HepG2 (cell line): ENCODE measurements around the gene TEX14. TPM values are rescaled to one million over a fixed set of nuclear protein-coding genes. Genes with fewer than 3 reads are reported as not detected.

Experiments used
- ASH2L ChIP-seq: fragments of 300-600, 200-600 bp; sonication (generic); IDR thresholded peaks from 2 replicates; pipeline ENCODE4 v1.7.0; 2017; ENCODE audit warnings: low read depth, mild to moderate bottlenecking, moderate library complexity, mixed read lengths, low read length; ENCODE audit not compliant: insufficient read length
- CBX2 ChIP-seq, 2 experiments: fragments of 200-600 bp in 1 of 2; sonication (generic); formaldehyde crosslinking in 1 of 2; IDR thresholded peaks; 2 replicates each; pipeline versions ENCODE4 v1.7.0 to v1.8.1; 2018 to 2022; ENCODE audit warnings: low read depth in 2 of 2, low read length in 1 of 2, mild to moderate bottlenecking in 1 of 2, missing genetic modification reagents in 1 of 2
- FOXO1 ChIP-seq: sonication (generic); formaldehyde crosslinking; IDR thresholded peaks from 2 replicates; pipeline ENCODE4 v1.4.0; 2020; ENCODE audit warnings: missing genetic modification reagents
- KDM3A ChIP-seq: IDR thresholded peaks from 2 replicates; pipeline ENCODE4 v1.6.1; 2018; ENCODE audit warnings: low read depth, missing compliant biosample characterization
- MAZ ChIP-seq, 2 experiments: sonication (generic) in 1 of 2; formaldehyde crosslinking in 1 of 2; IDR thresholded peaks; 2 replicates each; pipeline versions ENCODE4 v1.5.0 to v1.6.1; 2012 to 2020; ENCODE audit warnings: low read depth in 2 of 2, mild to moderate bottlenecking in 2 of 2, borderline replicate concordance in 1 of 2, improper control_type of control experiment in 1 of 2, low read length in 1 of 2, missing genetic modification reagents in 1 of 2, moderate library complexity in 1 of 2
- MTA3 ChIP-seq: sonication (generic); formaldehyde crosslinking; IDR thresholded peaks from 2 replicates; pipeline ENCODE4 v1.4.0; 2020; ENCODE audit warnings: missing genetic modification reagents
- PHB2 ChIP-seq: fragments of 450-650 bp; IDR thresholded peaks from 2 replicates; pipeline ENCODE4 v1.6.1; 2018; ENCODE audit not compliant: partially characterized antibody
- SRSF9 ChIP-seq: fragments of 200-400 bp; formaldehyde crosslinking; IDR thresholded peaks from 2 replicates; pipeline ENCODE4 v1.6.1; 2018; ENCODE audit warnings: borderline replicate concordance, mild to moderate bottlenecking, low read depth, low read length; ENCODE audit not compliant: insufficient read depth, poor library complexity, severe bottlenecking
- ZBTB42 ChIP-seq: sonication (generic); formaldehyde crosslinking; IDR thresholded peaks from 2 replicates; pipeline ENCODE4 v1.5.0; 2020; ENCODE audit warnings: mild to moderate bottlenecking, missing genetic modification reagents
- ZEB1 ChIP-seq: IDR thresholded peaks from 2 replicates; pipeline ENCODE4 v1.6.1; 2012; ENCODE audit warnings: mild to moderate bottlenecking, low read depth, inconsistent platforms; ENCODE audit not compliant: insufficient replicate concordance
- ZNF607 ChIP-seq: sonication (generic); formaldehyde crosslinking; IDR thresholded peaks from 2 replicates; pipeline ENCODE4 v1.5.1; 2020; ENCODE audit warnings: missing genetic modification reagents, mild to moderate bottlenecking, borderline replicate concordance
- ZNF629 ChIP-seq: sonication (generic); formaldehyde crosslinking; conservative IDR thresholded peaks from 2 replicates; pipeline ENCODE4 v1.5.0; 2020; ENCODE audit warnings: missing genetic modification reagents
- polyA plus RNA-seq, 8 experiments: library from polyadenylated mRNA; depleted of rRNA in 3 of 8; stranded (reverse) in 7 of 8; unstranded in 1 of 8; fragments of >200 nt; fragmentation: Illumina TruSeq in 4 of 8; extraction: Trizol in 4 of 8; gene quantifications; 2 replicates each; pipeline versions ENCODE4 v1.2.1 to v1.2.3, GENCODE V29; 2011 to 2016; ENCODE audit warnings: low read depth in 4 of 8, missing spikeins in 1 of 8, mixed read lengths in 1 of 8; ENCODE audit not compliant: insufficient read depth in 1 of 8
- total RNA-seq, 5 experiments: library from RNA; depleted of rRNA; stranded (reverse); fragments of >200 nt; fragmentation: Illumina TruSeq; extraction: Trizol; gene quantifications; 2 replicates each; pipeline ENCODE4 v1.2.3, GENCODE V29; 2016; ENCODE audit warnings: low read depth in 1 of 5
- TF ChIP-seq, protein P1 (sequence below): IDR thresholded peaks from 2 replicates; pipeline ENCODE4 v1.6.1; 2016; ENCODE audit warnings: missing biosample characterization, missing genetic modification reagents, low read depth
- TF ChIP-seq, protein P2 (sequence below): sonication (generic); formaldehyde crosslinking; IDR thresholded peaks from 2 replicates; pipeline ENCODE4 v1.4.0; 2020; ENCODE audit warnings: mild to moderate bottlenecking, missing genetic modification reagents
- TF ChIP-seq, protein P3 (sequence below): sonication (generic); formaldehyde crosslinking; IDR thresholded peaks from 2 replicates; pipeline ENCODE4 v1.4.0; 2020; ENCODE audit warnings: missing genetic modification reagents
- TF ChIP-seq, protein P4 (sequence below): sonication (generic); formaldehyde crosslinking; IDR thresholded peaks from 2 replicates; pipeline ENCODE4 v1.8.1; 2023; ENCODE audit warnings: mild to moderate bottlenecking, moderate library complexity, missing genetic modification reagents
- TF ChIP-seq, protein P5 (sequence below): fragments of 450-650 bp; IDR thresholded peaks from 2 replicates; pipeline ENCODE4 v1.6.1; 2017; ENCODE audit warnings: mild to moderate bottlenecking
- TF ChIP-seq, protein P6 (sequence below): IDR thresholded peaks from 2 replicates; pipeline ENCODE4 v1.6.1; 2016

The TEX14 gene
- total and polyA plus RNA-seq, 2 of the 13 experiments (the other 11 are each of a cell fraction or from before 2014, with no cell fraction given): 0.04 to 0.07 TPM

DNA sequence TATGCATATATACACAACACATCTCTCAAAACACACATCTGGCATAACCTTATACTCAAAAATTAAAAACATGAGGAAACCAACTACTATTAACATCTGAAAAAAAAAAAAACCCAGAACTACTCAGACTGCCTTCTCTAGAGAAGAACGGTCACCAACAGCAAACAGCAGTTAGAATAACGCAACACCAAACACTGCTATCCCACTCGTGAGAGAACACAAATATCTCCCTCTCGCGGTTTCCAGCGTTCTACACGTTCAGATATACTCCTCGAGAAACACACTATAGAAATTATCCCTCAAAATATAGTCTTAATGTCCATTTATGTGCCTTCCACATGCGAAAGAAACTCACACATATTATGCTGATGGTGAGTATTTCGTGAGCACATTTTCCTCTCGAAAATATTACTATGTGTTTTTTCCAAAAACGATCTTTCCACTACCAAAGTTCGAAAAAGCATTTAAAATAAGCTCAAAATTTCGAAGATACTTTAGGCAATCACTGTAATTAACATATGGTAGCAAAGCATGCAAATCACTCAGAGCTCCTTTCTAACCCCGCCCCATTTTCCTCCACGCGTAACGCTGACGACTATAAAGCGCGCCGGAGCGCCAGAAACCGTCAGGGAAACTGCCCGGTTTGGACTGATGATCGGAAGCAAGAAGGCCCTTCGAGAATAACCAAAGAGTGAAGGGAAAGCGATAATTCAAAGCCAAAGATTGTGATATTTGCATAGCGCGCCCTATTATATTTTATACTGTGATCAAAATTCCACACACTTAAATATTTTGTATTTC, 60.1 kb downstream of the TEX14 start (continued):
- TF ChIP-seq, protein P1, sequence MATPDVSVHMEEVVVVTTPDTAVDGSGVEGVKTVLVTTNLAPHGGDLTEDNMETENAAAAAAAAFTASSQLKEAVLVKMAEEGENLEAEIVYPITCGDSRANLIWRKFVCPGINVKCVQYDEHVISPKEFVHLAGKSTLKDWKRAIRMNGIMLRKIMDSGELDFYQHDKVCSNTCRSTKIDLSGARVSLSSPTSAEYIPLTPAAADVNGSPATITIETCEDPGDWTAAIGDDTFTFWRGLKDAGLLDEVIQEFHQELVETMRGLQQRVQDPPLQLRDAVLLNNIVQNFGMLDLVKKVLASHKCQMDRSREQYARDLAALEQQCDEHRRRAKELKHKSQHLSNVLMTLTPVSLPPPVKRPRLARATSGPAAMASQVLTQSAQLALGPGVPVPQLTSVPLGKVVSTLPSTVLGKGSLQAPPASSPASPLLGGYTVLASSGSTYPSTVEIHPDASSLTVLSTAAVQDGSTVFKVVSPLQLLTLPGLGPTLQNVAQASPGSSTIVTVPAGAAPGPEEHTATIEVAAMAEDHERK (CRISPR knock-in tag): peak; percentile 56
- peak; percentile 67; the same call in 1 of the 2 replicates for TF ChIP-seq FOXO1 (CRISPR knock-in tag)
- TF ChIP-seq, protein P2, sequence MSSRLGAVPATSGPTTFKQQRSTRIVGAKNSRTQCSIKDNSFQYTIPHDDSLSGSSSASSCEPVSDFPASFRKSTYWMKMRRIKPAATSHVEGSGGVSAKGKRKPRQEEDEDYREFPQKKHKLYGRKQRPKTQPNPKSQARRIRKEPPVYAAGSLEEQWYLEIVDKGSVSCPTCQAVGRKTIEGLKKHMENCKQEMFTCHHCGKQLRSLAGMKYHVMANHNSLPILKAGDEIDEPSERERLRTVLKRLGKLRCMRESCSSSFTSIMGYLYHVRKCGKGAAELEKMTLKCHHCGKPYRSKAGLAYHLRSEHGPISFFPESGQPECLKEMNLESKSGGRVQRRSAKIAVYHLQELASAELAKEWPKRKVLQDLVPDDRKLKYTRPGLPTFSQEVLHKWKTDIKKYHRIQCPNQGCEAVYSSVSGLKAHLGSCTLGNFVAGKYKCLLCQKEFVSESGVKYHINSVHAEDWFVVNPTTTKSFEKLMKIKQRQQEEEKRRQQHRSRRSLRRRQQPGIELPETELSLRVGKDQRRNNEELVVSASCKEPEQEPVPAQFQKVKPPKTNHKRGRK: peak; percentile 68
- TF ChIP-seq, protein P3, sequence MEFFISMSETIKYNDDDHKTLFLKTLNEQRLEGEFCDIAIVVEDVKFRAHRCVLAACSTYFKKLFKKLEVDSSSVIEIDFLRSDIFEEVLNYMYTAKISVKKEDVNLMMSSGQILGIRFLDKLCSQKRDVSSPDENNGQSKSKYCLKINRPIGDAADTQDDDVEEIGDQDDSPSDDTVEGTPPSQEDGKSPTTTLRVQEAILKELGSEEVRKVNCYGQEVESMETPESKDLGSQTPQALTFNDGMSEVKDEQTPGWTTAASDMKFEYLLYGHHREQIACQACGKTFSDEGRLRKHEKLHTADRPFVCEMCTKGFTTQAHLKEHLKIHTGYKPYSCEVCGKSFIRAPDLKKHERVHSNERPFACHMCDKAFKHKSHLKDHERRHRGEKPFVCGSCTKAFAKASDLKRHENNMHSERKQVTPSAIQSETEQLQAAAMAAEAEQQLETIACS (CRISPR knock-in tag): no peak; the same call in 1 of the 2 replicates
- TF ChIP-seq MTA3 (CRISPR knock-in tag): no peak
- TF ChIP-seq ZNF629 (CRISPR knock-in tag): peak; percentile 48; the same call in 1 of the 2 replicates
- TF ChIP-seq PHB2: no peak
- TF ChIP-seq ZEB1: peak; percentile 93
- no peak for TF ChIP-seq SRSF9
- TF ChIP-seq, protein P4, sequence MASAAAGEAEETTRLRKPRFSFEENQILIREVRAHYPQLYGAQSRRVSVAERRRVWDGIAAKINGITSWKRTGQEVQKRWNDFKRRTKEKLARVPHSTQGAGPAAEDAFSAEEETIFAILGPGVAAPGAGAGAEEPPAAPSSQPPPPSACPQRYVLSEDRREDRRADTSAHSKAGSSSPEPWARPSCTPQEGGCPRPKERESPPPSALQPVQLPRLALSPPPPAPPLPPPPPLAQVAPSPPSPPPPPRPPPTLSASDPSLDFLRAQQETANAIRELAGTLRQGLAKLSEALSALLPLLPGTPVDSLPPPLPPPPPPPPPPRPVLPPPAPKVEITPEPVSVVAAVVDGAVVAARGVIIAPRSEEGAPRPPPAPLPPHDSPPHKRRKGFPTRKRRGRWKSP: peak; percentile 88; the same call in 1 of the 2 replicates
- TF ChIP-seq, protein P5, sequence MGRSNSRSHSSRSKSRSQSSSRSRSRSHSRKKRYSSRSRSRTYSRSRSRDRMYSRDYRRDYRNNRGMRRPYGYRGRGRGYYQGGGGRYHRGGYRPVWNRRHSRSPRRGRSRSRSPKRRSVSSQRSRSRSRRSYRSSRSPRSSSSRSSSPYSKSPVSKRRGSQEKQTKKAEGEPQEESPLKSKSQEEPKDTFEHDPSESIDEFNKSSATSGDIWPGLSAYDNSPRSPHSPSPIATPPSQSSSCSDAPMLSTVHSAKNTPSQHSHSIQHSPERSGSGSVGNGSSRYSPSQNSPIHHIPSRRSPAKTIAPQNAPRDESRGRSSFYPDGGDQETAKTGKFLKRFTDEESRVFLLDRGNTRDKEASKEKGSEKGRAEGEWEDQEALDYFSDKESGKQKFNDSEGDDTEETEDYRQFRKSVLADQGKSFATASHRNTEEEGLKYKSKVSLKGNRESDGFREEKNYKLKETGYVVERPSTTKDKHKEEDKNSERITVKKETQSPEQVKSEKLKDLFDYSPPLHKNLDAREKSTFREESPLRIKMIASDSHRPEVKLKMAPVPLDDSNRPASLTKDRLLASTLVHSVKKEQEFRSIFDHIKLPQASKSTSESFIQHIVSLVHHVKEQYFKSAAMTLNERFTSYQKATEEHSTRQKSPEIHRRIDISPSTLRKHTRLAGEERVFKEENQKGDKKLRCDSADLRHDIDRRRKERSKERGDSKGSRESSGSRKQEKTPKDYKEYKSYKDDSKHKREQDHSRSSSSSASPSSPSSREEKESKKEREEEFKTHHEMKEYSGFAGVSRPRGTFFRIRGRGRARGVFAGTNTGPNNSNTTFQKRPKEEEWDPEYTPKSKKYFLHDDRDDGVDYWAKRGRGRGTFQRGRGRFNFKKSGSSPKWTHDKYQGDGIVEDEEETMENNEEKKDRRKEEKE: no peak
- TF ChIP-seq ZNF607: peak; percentile 57; the same call in 1 of the 2 replicates
- 0 out of 2 replicates have a peak, but pooled peaks have one; percentile 60 for TF ChIP-seq MAZ (IDR thresholded peaks at IDR 0.05; ENCODE audit: borderline replicate concordance, low read depth, low read length)
- TF ChIP-seq MAZ (CRISPR knock-in tag; IDR thresholded peaks at IDR 0.05; ENCODE audit: low read depth): no peak; the same call in 1 of the 2 replicates
- TF ChIP-seq, protein P6, sequence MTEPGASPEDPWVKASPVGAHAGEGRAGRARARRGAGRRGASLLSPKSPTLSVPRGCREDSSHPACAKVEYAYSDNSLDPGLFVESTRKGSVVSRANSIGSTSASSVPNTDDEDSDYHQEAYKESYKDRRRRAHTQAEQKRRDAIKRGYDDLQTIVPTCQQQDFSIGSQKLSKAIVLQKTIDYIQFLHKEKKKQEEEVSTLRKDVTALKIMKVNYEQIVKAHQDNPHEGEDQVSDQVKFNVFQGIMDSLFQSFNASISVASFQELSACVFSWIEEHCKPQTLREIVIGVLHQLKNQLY (CRISPR knock-in tag): peak; percentile 89
- peak; percentile 93 for TF ChIP-seq KDM3A (CRISPR knock-in tag)
- no peak for TF ChIP-seq ASH2L
- no peak for TF ChIP-seq CBX2 (IDR thresholded peaks at IDR 0.05; ENCODE audit: low read depth, low read length)
- TF ChIP-seq CBX2 (CRISPR knock-in tag; IDR thresholded peaks at IDR 0.05; ENCODE audit: low read depth): no peak
- no peak for TF ChIP-seq ZBTB42 (CRISPR knock-in tag)
